ENCODE results near the gene PAK6. TPM values are rescaled to one million over a fixed set of nuclear protein-coding genes. Genes with fewer than 3 reads are reported as not detected.

Gene PAK6
- total RNA-seq, 4 donors from 2014 or later, result 2.3 to 5.0 (median 3.3) TPM; not detected in 1

GRCh38 chr15:40296561-40297230 is 57.8 kb downstream of the PAK6 start:
- Histone ChIP-seq H3K9me3 (no peaks in the 10 kb centered on the region), H3K36me3 (no peaks in the 10 kb centered on the region)
- TF ChIP-seq, protein P1, sequence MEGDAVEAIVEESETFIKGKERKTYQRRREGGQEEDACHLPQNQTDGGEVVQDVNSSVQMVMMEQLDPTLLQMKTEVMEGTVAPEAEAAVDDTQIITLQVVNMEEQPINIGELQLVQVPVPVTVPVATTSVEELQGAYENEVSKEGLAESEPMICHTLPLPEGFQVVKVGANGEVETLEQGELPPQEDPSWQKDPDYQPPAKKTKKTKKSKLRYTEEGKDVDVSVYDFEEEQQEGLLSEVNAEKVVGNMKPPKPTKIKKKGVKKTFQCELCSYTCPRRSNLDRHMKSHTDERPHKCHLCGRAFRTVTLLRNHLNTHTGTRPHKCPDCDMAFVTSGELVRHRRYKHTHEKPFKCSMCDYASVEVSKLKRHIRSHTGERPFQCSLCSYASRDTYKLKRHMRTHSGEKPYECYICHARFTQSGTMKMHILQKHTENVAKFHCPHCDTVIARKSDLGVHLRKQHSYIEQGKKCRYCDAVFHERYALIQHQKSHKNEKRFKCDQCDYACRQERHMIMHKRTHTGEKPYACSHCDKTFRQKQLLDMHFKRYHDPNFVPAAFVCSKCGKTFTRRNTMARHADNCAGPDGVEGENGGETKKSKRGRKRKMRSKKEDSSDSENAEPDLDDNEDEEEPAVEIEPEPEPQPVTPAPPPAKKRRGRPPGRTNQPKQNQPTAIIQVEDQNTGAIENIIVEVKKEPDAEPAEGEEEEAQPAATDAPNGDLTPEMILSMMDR (IDR thresholded peaks at IDR 0.05), result no peak
- no peak for TF ChIP-seq POLR2A (IDR thresholded peaks at IDR 0.05)

DNA sequence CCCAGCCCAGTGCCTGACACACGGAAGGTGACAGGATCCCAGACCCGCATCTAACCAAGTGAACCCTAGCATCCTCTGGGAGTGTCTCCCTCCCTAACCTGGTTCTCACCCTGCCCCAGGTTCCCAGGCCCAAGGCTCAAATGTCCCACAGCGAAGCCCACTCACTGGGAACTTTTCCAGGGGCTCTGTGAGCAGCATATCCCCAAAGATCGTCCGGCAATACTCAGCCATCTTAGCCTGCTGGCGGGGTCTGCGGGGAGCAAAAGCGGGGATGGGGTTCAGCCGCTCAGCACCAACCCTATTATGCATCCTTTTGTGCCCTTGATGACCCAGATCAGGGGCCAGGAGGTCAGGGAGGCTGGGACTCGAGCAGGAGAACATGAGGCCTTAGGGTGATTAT is 58.5 kb downstream of the PAK6 start:
- intact Hi-C loops (cut with DNase I; ENCODE audit: low total_unique reads), result no loop called here
- DNase-seq, result no peak

More at GRCh38 chr15:40296561-40297230, 57.8 kb downstream of the PAK6 start:
- no peak overlapping the region for H3K4me3 ChIP-seq
- no peak overlapping the region for H3K27ac ChIP-seq
- no peaks in the 10 kb centered on the region for H3K4me1 ChIP-seq
- DNase-seq, result no peak
- intact Hi-C loops (cut with DNase I; ENCODE audit: low total_unique reads), result no loop called here
- no peaks in the 10 kb centered on the region for H3K27me3 ChIP-seq

DNA sequence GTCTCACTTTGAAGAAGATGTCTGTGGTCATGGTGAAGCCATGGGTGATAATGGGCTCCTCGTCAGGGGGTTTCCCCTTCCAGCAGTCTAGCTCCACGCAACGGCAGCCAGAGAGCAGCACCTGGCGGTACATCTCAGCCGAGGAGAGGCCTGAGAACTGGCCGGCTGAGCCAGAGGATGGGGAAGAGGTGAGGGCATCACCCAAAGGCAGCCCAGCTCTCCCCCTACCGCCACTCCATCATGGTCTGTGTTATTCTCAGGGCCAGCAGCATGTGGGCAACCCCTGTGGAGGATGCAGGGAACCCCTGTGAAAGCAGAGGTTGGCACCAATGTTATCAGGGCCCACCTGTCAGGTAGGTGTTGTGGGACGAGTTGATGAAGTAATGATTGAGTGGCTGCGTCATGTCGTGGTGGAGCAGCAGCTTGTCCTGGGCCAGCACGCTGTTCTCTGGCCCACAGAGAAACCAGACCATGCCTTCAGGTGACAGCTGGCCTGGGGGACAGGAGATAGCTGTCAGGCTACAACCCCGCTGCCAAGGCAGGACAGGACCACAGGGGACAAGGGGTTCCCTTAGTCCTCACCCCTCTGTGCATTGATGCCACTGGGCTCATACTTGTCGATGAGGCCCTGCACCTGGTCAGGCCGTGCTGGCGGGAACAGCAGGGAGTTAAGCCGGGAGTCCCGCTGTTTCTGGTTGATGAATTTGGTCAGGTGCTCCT is 59.5 kb downstream of the PAK6 start:
- Histone ChIP-seq H3K4me1 (no peaks in the 10 kb centered on the region), H3K9me3 (no peaks in the 10 kb centered on the region), H3K27me3 (no peaks in the 10 kb centered on the region), H3K36me3 (no peaks in the 10 kb centered on the region), H3K4me3 (no peak overlapping the region), H3K27ac (no peak overlapping the region)
- intact Hi-C loops (cut with DNase I; ENCODE audit: low total_unique reads), result no loop called here
- DNase-seq, result no peak
- TF ChIP-seq, protein P1 (IDR thresholded peaks at IDR 0.05), result no peak
- TF ChIP-seq POLR2A (IDR thresholded peaks at IDR 0.05), result no peak

More for the DNA sequence above, 58.5 kb downstream of the PAK6 start:
- Histone ChIP-seq H3K4me3 (no peak overlapping the region), H3K4me1 (no peaks in the 10 kb centered on the region), H3K9me3 (no peaks in the 10 kb centered on the region), H3K27ac (no peak overlapping the region), H3K36me3 (no peaks in the 10 kb centered on the region), H3K27me3 (no peaks in the 10 kb centered on the region)
- TF ChIP-seq, protein P1 (IDR thresholded peaks at IDR 0.05), result no peak
- TF ChIP-seq POLR2A (IDR thresholded peaks at IDR 0.05), result no peak

GRCh38 chr15:40300367-40300766 is 61.5 kb downstream of the PAK6 start:
- DNase-seq, result no peak
- intact Hi-C loops (cut with DNase I; ENCODE audit: low total_unique reads), result no loop called here
- no peaks in the 10 kb centered on the region for H3K4me1 ChIP-seq
- H3K4me3 ChIP-seq, result no peak overlapping the region
- no peaks in the 10 kb centered on the region for H3K27me3 ChIP-seq
- no peaks in the 10 kb centered on the region for H3K36me3 ChIP-seq
- no peak overlapping the region for H3K27ac ChIP-seq
- no peaks in the 10 kb centered on the region for H3K9me3 ChIP-seq
- TF ChIP-seq, protein P1 (IDR thresholded peaks at IDR 0.05), result no peak
- TF ChIP-seq POLR2A (IDR thresholded peaks at IDR 0.05), result no peak

DNA sequence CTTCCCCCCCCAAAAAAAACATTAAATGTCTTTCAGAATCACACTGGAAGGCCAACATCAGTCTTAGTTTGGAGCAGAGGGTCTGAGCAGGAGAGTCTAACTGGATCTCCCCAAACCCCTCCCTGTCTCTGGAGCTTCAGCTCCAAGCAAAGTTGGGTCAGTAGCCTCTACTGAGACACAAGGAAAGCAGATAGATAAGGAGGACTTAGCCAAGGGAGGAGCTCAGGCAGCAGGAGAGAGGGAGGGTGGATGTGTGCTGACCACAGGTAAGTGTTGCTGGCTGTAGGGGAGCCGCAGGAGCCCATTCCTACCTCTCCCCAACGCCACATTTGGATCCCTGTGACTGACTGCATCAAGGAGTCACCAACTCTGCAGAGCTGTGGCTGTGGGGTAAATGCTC is 61.9 kb downstream of the PAK6 start:
- no peaks in the 10 kb centered on the region for H3K27me3 ChIP-seq
- no peak for TF ChIP-seq POLR2A (IDR thresholded peaks at IDR 0.05)
- TF ChIP-seq, protein P1 (IDR thresholded peaks at IDR 0.05), result no peak
- H3K4me1 ChIP-seq, result no peaks in the 10 kb centered on the region
- H3K9me3 ChIP-seq, result no peaks in the 10 kb centered on the region
- no peak for DNase-seq
- H3K36me3 ChIP-seq, result no peaks in the 10 kb centered on the region
- H3K4me3 ChIP-seq, result no peak overlapping the region
- H3K27ac ChIP-seq, result no peak overlapping the region
- intact Hi-C loops (cut with DNase I; ENCODE audit: low total_unique reads), result no loop called here
